GM23248 (cell line): ENCODE measurements around the gene SNTG2. TPM values are rescaled to one million over a fixed set of nuclear protein-coding genes. Genes with fewer than 3 reads are reported as not detected.
"Not testable (repeated sequence)": the region's sequence is repeated elsewhere in the genome, so short reads cannot be mapped to it uniquely, and the experiment has no call there.

ENCODE experiments used
- DNase-seq: peaks from one replicate; pipeline ENCODE4 v3.0.0-alpha.2; 2015
- H2AFZ ChIP-seq: fragments of 200-600 bp; sonication (generic); 2 replicates; pipeline ENCODE4 v1.6.1; 2016; ENCODE audit warnings: antibody characterized with exemption
- H3F3A ChIP-seq: fragments of 200-600 bp; sonication (generic); 2 replicates; pipeline ENCODE4 v1.6.1; 2016; ENCODE audit warnings: mild to moderate bottlenecking, antibody characterized with exemption, mixed run types; ENCODE audit not compliant: insufficient read depth
- H3K27ac ChIP-seq: fragments of 200-600 bp; sonication (generic); 2 replicates; pipeline ENCODE4 v1.5.1; 2016; ENCODE audit warnings: mild to moderate bottlenecking
- H3K27me3 ChIP-seq: fragments of 200-600 bp; sonication (generic); replicated peaks from 2 replicates; pipeline ENCODE4 v1.6.1; 2016; ENCODE audit warnings: mild to moderate bottlenecking; ENCODE audit not compliant: insufficient read depth
- H3K36me3 ChIP-seq: fragments of 200-600 bp; sonication (generic); 2 replicates; pipeline ENCODE4 v1.6.1; 2016; ENCODE audit warnings: low read depth, mild to moderate bottlenecking
- H3K4me1 ChIP-seq: fragments of 200-600 bp; sonication (generic); 2 replicates; pipeline ENCODE4 v1.6.1; 2016; ENCODE audit warnings: mild to moderate bottlenecking; ENCODE audit not compliant: insufficient read depth
- H3K4me2 ChIP-seq: fragments of 200-600 bp; sonication (generic); one replicate; pipeline ENCODE4 v1.6.1; 2016; ENCODE audit warnings: mild to moderate bottlenecking; ENCODE audit not compliant: unreplicated experiment
- H3K4me3 ChIP-seq: fragments of 200-600 bp; sonication (generic); 2 replicates; pipeline ENCODE4 v1.5.1; 2016; ENCODE audit warnings: mild to moderate bottlenecking
- H3K79me2 ChIP-seq: fragments of 200-600 bp; sonication (generic); 2 replicates; pipeline ENCODE4 v1.6.1; 2016; ENCODE audit warnings: mild to moderate bottlenecking; ENCODE audit not compliant: insufficient read depth
- H3K9ac ChIP-seq: fragments of 200-600 bp; sonication (generic); 2 replicates; pipeline ENCODE4 v1.6.1; 2016; ENCODE audit warnings: mild to moderate bottlenecking
- H3K9me2 ChIP-seq: fragments of 200-600 bp; sonication (generic); 2 replicates; pipeline ENCODE4 v1.6.1; 2016; ENCODE audit warnings: mixed run types, mild to moderate bottlenecking, moderate library complexity; ENCODE audit not compliant: insufficient read depth
- H3K9me3 ChIP-seq: fragments of 200-600 bp; sonication (generic); one replicate; pipeline ENCODE4 v1.6.1; 2017; ENCODE audit warnings: low read depth
- H4K20me1 ChIP-seq: fragments of 200-600 bp; sonication (generic); 2 replicates; pipeline ENCODE4 v1.6.0; 2016; ENCODE audit not compliant: insufficient read depth
- EZH2 ChIP-seq: fragments of 200-600 bp; sonication (generic); IDR thresholded peaks from 2 replicates; pipeline ENCODE4 v1.6.1; 2018; ENCODE audit warnings: antibody characterized with exemption, mild to moderate bottlenecking; ENCODE audit not compliant: insufficient read depth, poor library complexity, severe bottlenecking
- EZH2phosphoT487 ChIP-seq: fragments of 200-600 bp; sonication (generic); IDR thresholded peaks from 2 replicates; pipeline ENCODE4 v1.6.1; 2018; ENCODE audit warnings: antibody characterized with exemption, moderate library complexity, mild to moderate bottlenecking, low read depth; ENCODE audit not compliant: insufficient read depth
- WGBS, 2 experiments: methylation state at CpG; one replicate each; pipeline ENCODE4 v1.1.6; 2015 to 2017; ENCODE audit warnings: low lambda C conversion rate in 2 of 2, low coverage in 1 of 2; ENCODE audit errors: missing lambda C conversion rate in 2 of 2; 5-methylcytosine and 5-hydroxymethylcytosine counted together
- in situ Hi-C: fragments of 300-500 bp; cut with MboI; formaldehyde crosslinking; loops from 2 replicates; pipeline ENCODE4 v1.15.0; 2020
- polyA plus RNA-seq: library from polyadenylated mRNA; unstranded; fragments of >200 nt; fragmentation: Nextera tagmentation; extraction: Ambion mirVana; gene quantifications from 2 replicates; pipeline ENCODE4 v1.2.1, GENCODE V29; 2016
- total RNA-seq: library from RNA; depleted of rRNA; stranded (reverse); fragments of >200 nt; shearing (Covaris generic); gene quantifications from 2 replicates; pipeline ENCODE4 v1.2.3, GENCODE V29; 2014

The SNTG2 gene
- total and polyA plus RNA-seq, 2 experiments from 2014 or later, result not detected

- Histone ChIP-seq H3K4me2 (no peak overlapping the region), H2AFZ (no peak overlapping the region), H3K79me2 (no peaks in the 10 kb centered on the region), H3K27me3 (0 out of 2 replicates have a peak, but pooled peaks cover 8% of the 10 kb centered on the region), H4K20me1 (no peaks in the 10 kb centered on the region), H3F3A (no peaks in the 10 kb centered on the region), H3K27ac (no peak overlapping the region), H3K4me1 (no peaks in the 10 kb centered on the region), H3K4me3 (no peak overlapping the region), H3K9me2 (no peaks in the 10 kb centered on the region), H3K9ac (no peak overlapping the region), H3K36me3 (no peaks in the 10 kb centered on the region), H3K9me3 (no peaks in the 10 kb centered on the region)
- in situ Hi-C loops, result no loop called here
- DNase-seq, result no peak
- TF ChIP-seq EZH2phosphoT487 (no peak), EZH2 (no peak)
Measured at GRCh38 chr2:1129982-1130381, 179.3 kb downstream of the SNTG2 start.

- 71 to 78% methylated on average over 2 of the region's 2 CpGs for WGBS, 2 experiments
- no peak for DNase-seq
- H3K36me3 ChIP-seq, result no peaks in the 10 kb centered on the region
- H3K4me1 ChIP-seq, result no peaks in the 10 kb centered on the region
- no peaks in the 10 kb centered on the region for H3K9me2 ChIP-seq
- TF ChIP-seq EZH2phosphoT487, result no peak
- TF ChIP-seq EZH2, result no peak
- H3K9ac ChIP-seq, result no peak overlapping the region
- no peak overlapping the region for H2AFZ ChIP-seq
- 0 out of 2 replicates have a peak, but pooled peaks cover 8% of the 10 kb centered on the region for H3K27me3 ChIP-seq
- no peaks in the 10 kb centered on the region for H4K20me1 ChIP-seq
- H3F3A ChIP-seq, result no peaks in the 10 kb centered on the region
- no peaks in the 10 kb centered on the region for H3K79me2 ChIP-seq
- no peak overlapping the region for H3K4me2 ChIP-seq
- H3K4me3 ChIP-seq, result no peak overlapping the region
- no peak overlapping the region for H3K27ac ChIP-seq
- in situ Hi-C loops, result no loop called here
- H3K9me3 ChIP-seq, result no peaks in the 10 kb centered on the region
Measured at GRCh38 chr2:1130922-1131321, 180.3 kb downstream of the SNTG2 start.

GRCh38 chr2:1132328-1132969, 181.8 kb downstream of the SNTG2 start:
- in situ Hi-C loops, result no loop called here
- H3K9me2 ChIP-seq, result no peaks in the 10 kb centered on the region
- no peak overlapping the region for H2AFZ ChIP-seq
- no peak for DNase-seq
- H3F3A ChIP-seq, result no peaks in the 10 kb centered on the region
- WGBS, 2 experiments, result 27 to 29% methylated on average over 12 to 14 of the region's 14 CpGs
- no peak for TF ChIP-seq EZH2phosphoT487
- TF ChIP-seq EZH2, result no peak
- no peak overlapping the region for H3K4me2 ChIP-seq
- H3K9me3 ChIP-seq, result no peaks in the 10 kb centered on the region
- no peak overlapping the region for H3K9ac ChIP-seq
- H3K36me3 ChIP-seq, result no peaks in the 10 kb centered on the region
- no peaks in the 10 kb centered on the region for H3K4me1 ChIP-seq
- no peak overlapping the region for H3K4me3 ChIP-seq
- no peaks in the 10 kb centered on the region for H3K79me2 ChIP-seq
- no peak overlapping the region for H3K27ac ChIP-seq
- 0 out of 2 replicates have a peak, but pooled peaks cover 11% of the 10 kb centered on the region for H3K27me3 ChIP-seq
- no peaks in the 10 kb centered on the region for H4K20me1 ChIP-seq

GRCh38 chr2:1133896-1134295, 183.2 kb downstream of the SNTG2 start:
- H3K4me2 ChIP-seq, DNase-seq, H3K27ac ChIP-seq, H4K20me1 ChIP-seq, H3K36me3 ChIP-seq, H3F3A ChIP-seq, in situ Hi-C loops, H3K4me3 ChIP-seq, H3K4me1 ChIP-seq, H3K9me2 ChIP-seq, H3K79me2 ChIP-seq, H2AFZ ChIP-seq, H3K9me3 ChIP-seq, H3K9ac ChIP-seq: not testable (repeated sequence)
- 0 out of 2 replicates have a peak, but pooled peaks cover 14% of the 10 kb centered on the region for H3K27me3 ChIP-seq
- 74 to 75% methylated on average over 16 of the region's 16 CpGs for WGBS, 2 experiments

- 81 to 82% methylated on average over 17 to 20 of the region's 20 CpGs for WGBS, 2 experiments
- in situ Hi-C loops, result no loop called here
- TF ChIP-seq EZH2phosphoT487 (no peak), EZH2 (no peak)
- Histone ChIP-seq H3F3A (no peaks in the 10 kb centered on the region), H2AFZ (no peak overlapping the region), H3K36me3 (no peaks in the 10 kb centered on the region), H3K27ac (no peak overlapping the region), H3K9ac (no peak overlapping the region), H3K9me3 (no peaks in the 10 kb centered on the region), H3K4me1 (no peaks in the 10 kb centered on the region), H3K4me3 (no peak overlapping the region), H3K9me2 (no peaks in the 10 kb centered on the region), H3K27me3 (0 out of 2 replicates have a peak, but pooled peaks cover 14% of the 10 kb centered on the region), H4K20me1 (no peaks in the 10 kb centered on the region), H3K4me2 (no peak overlapping the region), H3K79me2 (no peaks in the 10 kb centered on the region)
- no peak for DNase-seq
Measured at GRCh38 chr2:1134629-1135028, 184.0 kb downstream of the SNTG2 start.
